ENCODE data around the gene S100A13. TPM values are rescaled to one million over a fixed set of nuclear protein-coding genes. Genes with fewer than 3 reads are reported as not detected.
"Not testable (repeated sequence)": the region's sequence is repeated elsewhere in the genome, so short reads cannot be mapped to it uniquely, and the experiment has no call there.

The S100A13 gene
- total RNA-seq, 2 donors from 2014 or later, result 169 to 197 TPM

GRCh38 chr1:153651771-153652170, 24.5 kb upstream of the S100A13 start:
- no peak for DNase-seq
- ATAC-seq, result no peak
- intact Hi-C loops (cut with DNase I), result no loop called here

GRCh38 chr1:153649863-153650235, 22.5 kb upstream of the S100A13 start:
- DNase-seq, result no peak
- ATAC-seq, result peak; percentile 58 to 75
- intact Hi-C loops (cut with DNase I), result no loop called here

- intact Hi-C loops (cut with DNase I), result no loop called here
- no peak for DNase-seq
- peak in 1 of 2 donors; percentile 2 for ATAC-seq
Measured at GRCh38 chr1:153649137-153649862, 22.0 kb upstream of the S100A13 start.

GRCh38 chr1:153648000-153648643, 20.8 kb upstream of the S100A13 start:
- intact Hi-C loops (cut with DNase I), result no loop called here
- DNase-seq (no peak), ATAC-seq (peak in 1 of 2 donors; percentile 3)

- intact Hi-C loops (cut with DNase I), result no loop called here
Measured at GRCh38 chr1:153647346-153647714, 20.0 kb upstream of the S100A13 start.

GRCh38 chr1:153646672-153647345, 19.5 kb upstream of the S100A13 start:
- no peak for DNase-seq
- intact Hi-C loops (cut with DNase I), result no loop called here
- peak in 1 of 2 donors; percentile 3 for ATAC-seq

More at GRCh38 chr1:153647346-153647714, 20.0 kb upstream of the S100A13 start:
- peak in 1 of 2 donors; percentile 7 for ATAC-seq
- DNase-seq, result no peak

- intact Hi-C loops (cut with DNase I), result no loop called here
- DNase-seq (no peak), ATAC-seq (no peak)
Measured at GRCh38 chr1:153643816-153644215, 16.5 kb upstream of the S100A13 start.

GRCh38 chr1:153643100-153643499, 15.8 kb upstream of the S100A13 start:
- DNase-seq (no peak), ATAC-seq (no peak)
- intact Hi-C loops (cut with DNase I), result no loop called here

GRCh38 chr1:153642161-153642560, 14.9 kb upstream of the S100A13 start:
- intact Hi-C loops (cut with DNase I), result no loop called here
- ATAC-seq, result peak; percentile 14 to 42
- DNase-seq, result no peak

- DNase-seq (no peak), ATAC-seq (no peak)
- intact Hi-C loops (cut with DNase I), result no loop called here
Measured at GRCh38 chr1:153640861-153641260, 13.6 kb upstream of the S100A13 start.

- ATAC-seq; DNase-seq; intact Hi-C loops (cut with DNase I): not testable (repeated sequence)
Measured at GRCh38 chr1:153640213-153640612, 12.9 kb upstream of the S100A13 start.

GRCh38 chr1:153639280-153639679, 12.0 kb upstream of the S100A13 start:
- ATAC-seq (peak; percentile 39 to 47), DNase-seq (no peak)
- intact Hi-C loops (cut with DNase I), result no loop called here

- DNase-seq, result no peak
- ATAC-seq, result no peak
- intact Hi-C loops (cut with DNase I), result no loop called here
Measured at GRCh38 chr1:153638261-153638660, 11.0 kb upstream of the S100A13 start.

GRCh38 chr1:153636312-153636711, 9.0 kb upstream of the S100A13 start:
- no peak for ATAC-seq
- intact Hi-C loops (cut with DNase I), result no loop called here
- peak; percentile 11 for DNase-seq

GRCh38 chr1:153635872-153636271, 8.6 kb upstream of the S100A13 start:
- DNase-seq, result no peak
- ATAC-seq, result no peak
- intact Hi-C loops (cut with DNase I), result no loop called here

- intact Hi-C loops (cut with DNase I), result no loop called here
- DNase-seq (peak; percentile 97), ATAC-seq (peak; percentile 94 to 95)
Measured at GRCh38 chr1:153633754-153634665, 6.7 kb upstream of the S100A13 start, which contains the start of gene CHTOP. TSS of gene CHTOP (plus strand) at chr1:153634066. CDS start at chr1:153636589, 2,523 bp downstream.

- peak; percentile 25 to 39 for ATAC-seq
- intact Hi-C loops (cut with DNase I), result no loop called here
- DNase-seq, result peak; percentile 60
Measured at GRCh38 chr1:153633161-153633753, 6.0 kb upstream of the S100A13 start.

- DNase-seq (no peak), ATAC-seq (no peak)
- intact Hi-C loops (cut with DNase I), result no loop called here
Measured at GRCh38 chr1:153631047-153632022, 4.0 kb upstream of the S100A13 start.

Data from left cardiac atrium (tissue), 4 donors.